Measurements from ENCODE around the gene SUPT20HL2. TPM values are rescaled to one million over a fixed set of nuclear protein-coding genes. Genes with fewer than 3 reads are reported as not detected.

The SUPT20HL2 gene
- total and polyA plus RNA-seq, 2 experiments from 2014 or later = 0.08 TPM; not detected in 1

DNA sequence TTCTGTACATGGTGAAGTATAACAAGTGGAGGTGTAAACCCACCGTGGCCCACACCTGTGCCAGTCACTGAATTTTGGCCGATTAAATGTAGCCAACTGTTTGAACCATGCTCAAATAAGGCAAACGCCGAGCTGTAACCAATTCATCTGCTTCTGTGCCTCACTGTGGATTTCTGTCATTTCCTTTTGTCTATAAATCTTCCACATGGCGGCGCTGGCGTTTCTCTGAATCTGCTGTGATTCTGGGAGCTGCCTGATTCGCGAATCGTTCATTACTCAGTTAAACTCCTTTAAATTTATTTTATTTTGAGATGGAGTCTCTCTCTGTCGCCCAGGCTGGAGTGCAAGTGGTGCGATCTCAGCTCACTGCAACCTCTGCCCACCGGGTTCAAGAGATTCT lies 19.2 kb downstream of the SUPT20HL2 start:
- H4K20me1 ChIP-seq (replicated peaks; ENCODE audit: insufficient read depth) = no peaks in the 10 kb centered on the region
- H3K9me2 ChIP-seq (ENCODE audit: insufficient read depth) = no peaks in the 10 kb centered on the region
- H3K9me3 Mint-ChIP-seq = no peaks in the 10 kb centered on the region
- H3K36me3 ChIP-seq (ENCODE audit: insufficient read depth) = no peaks in the 10 kb centered on the region
- H3K79me2 ChIP-seq (replicated peaks; ENCODE audit: insufficient read depth) = no peaks in the 10 kb centered on the region
- no peak overlapping the region for H3K4me3 ChIP-seq
- H2AFZ ChIP-seq = no peak overlapping the region
- TF ChIP-seq, protein P1, sequence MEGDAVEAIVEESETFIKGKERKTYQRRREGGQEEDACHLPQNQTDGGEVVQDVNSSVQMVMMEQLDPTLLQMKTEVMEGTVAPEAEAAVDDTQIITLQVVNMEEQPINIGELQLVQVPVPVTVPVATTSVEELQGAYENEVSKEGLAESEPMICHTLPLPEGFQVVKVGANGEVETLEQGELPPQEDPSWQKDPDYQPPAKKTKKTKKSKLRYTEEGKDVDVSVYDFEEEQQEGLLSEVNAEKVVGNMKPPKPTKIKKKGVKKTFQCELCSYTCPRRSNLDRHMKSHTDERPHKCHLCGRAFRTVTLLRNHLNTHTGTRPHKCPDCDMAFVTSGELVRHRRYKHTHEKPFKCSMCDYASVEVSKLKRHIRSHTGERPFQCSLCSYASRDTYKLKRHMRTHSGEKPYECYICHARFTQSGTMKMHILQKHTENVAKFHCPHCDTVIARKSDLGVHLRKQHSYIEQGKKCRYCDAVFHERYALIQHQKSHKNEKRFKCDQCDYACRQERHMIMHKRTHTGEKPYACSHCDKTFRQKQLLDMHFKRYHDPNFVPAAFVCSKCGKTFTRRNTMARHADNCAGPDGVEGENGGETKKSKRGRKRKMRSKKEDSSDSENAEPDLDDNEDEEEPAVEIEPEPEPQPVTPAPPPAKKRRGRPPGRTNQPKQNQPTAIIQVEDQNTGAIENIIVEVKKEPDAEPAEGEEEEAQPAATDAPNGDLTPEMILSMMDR (conservative IDR thresholded peaks at IDR 0.05; ENCODE audit: low read depth in 2 of 2) = peak; percentile 51 to 68
- TF ChIP-seq, protein P2, sequence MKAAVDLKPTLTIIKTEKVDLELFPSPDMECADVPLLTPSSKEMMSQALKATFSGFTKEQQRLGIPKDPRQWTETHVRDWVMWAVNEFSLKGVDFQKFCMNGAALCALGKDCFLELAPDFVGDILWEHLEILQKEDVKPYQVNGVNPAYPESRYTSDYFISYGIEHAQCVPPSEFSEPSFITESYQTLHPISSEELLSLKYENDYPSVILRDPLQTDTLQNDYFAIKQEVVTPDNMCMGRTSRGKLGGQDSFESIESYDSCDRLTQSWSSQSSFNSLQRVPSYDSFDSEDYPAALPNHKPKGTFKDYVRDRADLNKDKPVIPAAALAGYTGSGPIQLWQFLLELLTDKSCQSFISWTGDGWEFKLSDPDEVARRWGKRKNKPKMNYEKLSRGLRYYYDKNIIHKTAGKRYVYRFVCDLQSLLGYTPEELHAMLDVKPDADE (IDR thresholded peaks at IDR 0.05) = no peak
- H3K36me3 Mint-ChIP-seq (ENCODE audit: low read depth) = no peaks in the 10 kb centered on the region
- H3K27ac Mint-ChIP-seq = no peak overlapping the region
- no peaks in the 10 kb centered on the region for H3F3A ChIP-seq (replicated peaks; ENCODE audit: low read depth)
- no peak overlapping the region for H3K27ac ChIP-seq (ENCODE audit: low read depth)
- H3K4me3 Mint-ChIP-seq = no peak overlapping the region
- DNase-seq (ENCODE audit: low spot score) (peak; percentile 77), ATAC-seq (peak; percentile 78)
- peaks cover 16% of the 10 kb centered on the region for H3K4me1 Mint-ChIP-seq
- H3K4me2 ChIP-seq = no peak overlapping the region
- H3K27me3 Mint-ChIP-seq (ENCODE audit: insufficient read depth, low read depth, poor library complexity) = no peaks in the 10 kb centered on the region
- no peaks in the 10 kb centered on the region for H3K27me3 ChIP-seq (ENCODE audit: insufficient read depth)
- H3K4me1 ChIP-seq (ENCODE audit: insufficient read depth) = peaks cover 8% of the 10 kb centered on the region; the same call in 1 of the 2 replicates

DNA sequence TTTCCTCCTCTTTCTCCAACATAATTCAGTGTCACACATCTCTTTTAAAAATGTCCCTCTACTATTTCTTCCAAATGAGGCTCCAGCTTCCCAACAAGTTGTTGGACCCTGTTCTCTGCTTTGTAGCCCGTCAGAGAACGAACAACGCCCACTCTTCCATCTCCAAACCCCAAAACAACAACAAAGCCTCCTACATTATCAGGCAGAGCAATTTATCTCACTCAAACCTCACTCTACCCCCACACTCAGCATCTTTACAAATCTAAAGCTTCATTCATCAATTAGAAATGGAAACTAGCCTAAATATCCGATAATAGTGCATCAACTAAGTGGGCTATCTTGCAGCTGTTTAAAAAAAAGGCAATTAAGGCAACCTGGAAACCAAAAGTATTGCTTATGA lies 20.5 kb downstream of the SUPT20HL2 start:
- no peak for ATAC-seq
- DNase-seq (ENCODE audit: low spot score) = no peak
- Histone ChIP-seq H3F3A (replicated peaks; ENCODE audit: low read depth) (no peaks in the 10 kb centered on the region), H2AFZ (no peak overlapping the region), H3K9me2 (ENCODE audit: insufficient read depth) (no peaks in the 10 kb centered on the region), H3K27ac (ENCODE audit: low read depth) (no peak overlapping the region), H4K20me1 (replicated peaks; ENCODE audit: insufficient read depth) (no peaks in the 10 kb centered on the region), H3K4me2 (no peak overlapping the region), H3K4me3 (no peak overlapping the region), H3K4me1 (ENCODE audit: insufficient read depth) (peaks cover 7% of the 10 kb centered on the region; the same call in 1 of the 2 replicates), H3K27me3 (ENCODE audit: insufficient read depth) (no peaks in the 10 kb centered on the region), H3K79me2 (replicated peaks; ENCODE audit: insufficient read depth) (no peaks in the 10 kb centered on the region), H3K36me3 (ENCODE audit: insufficient read depth) (no peaks in the 10 kb centered on the region)
- H3K27me3 Mint-ChIP-seq (ENCODE audit: insufficient read depth, low read depth, poor library complexity) = no peaks in the 10 kb centered on the region
- no peaks in the 10 kb centered on the region for H3K36me3 Mint-ChIP-seq (ENCODE audit: low read depth)
- no peaks in the 10 kb centered on the region for H3K9me3 Mint-ChIP-seq
- no peak overlapping the region for H3K27ac Mint-ChIP-seq
- H3K4me3 Mint-ChIP-seq = no peak overlapping the region
- TF ChIP-seq, protein P3, sequence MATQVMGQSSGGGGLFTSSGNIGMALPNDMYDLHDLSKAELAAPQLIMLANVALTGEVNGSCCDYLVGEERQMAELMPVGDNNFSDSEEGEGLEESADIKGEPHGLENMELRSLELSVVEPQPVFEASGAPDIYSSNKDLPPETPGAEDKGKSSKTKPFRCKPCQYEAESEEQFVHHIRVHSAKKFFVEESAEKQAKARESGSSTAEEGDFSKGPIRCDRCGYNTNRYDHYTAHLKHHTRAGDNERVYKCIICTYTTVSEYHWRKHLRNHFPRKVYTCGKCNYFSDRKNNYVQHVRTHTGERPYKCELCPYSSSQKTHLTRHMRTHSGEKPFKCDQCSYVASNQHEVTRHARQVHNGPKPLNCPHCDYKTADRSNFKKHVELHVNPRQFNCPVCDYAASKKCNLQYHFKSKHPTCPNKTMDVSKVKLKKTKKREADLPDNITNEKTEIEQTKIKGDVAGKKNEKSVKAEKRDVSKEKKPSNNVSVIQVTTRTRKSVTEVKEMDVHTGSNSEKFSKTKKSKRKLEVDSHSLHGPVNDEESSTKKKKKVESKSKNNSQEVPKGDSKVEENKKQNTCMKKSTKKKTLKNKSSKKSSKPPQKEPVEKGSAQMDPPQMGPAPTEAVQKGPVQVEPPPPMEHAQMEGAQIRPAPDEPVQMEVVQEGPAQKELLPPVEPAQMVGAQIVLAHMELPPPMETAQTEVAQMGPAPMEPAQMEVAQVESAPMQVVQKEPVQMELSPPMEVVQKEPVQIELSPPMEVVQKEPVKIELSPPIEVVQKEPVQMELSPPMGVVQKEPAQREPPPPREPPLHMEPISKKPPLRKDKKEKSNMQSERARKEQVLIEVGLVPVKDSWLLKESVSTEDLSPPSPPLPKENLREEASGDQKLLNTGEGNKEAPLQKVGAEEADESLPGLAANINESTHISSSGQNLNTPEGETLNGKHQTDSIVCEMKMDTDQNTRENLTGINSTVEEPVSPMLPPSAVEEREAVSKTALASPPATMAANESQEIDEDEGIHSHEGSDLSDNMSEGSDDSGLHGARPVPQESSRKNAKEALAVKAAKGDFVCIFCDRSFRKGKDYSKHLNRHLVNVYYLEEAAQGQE (IDR thresholded peaks at IDR 0.05; ENCODE audit: unreplicated experiment) = no peak
- TF ChIP-seq, protein P1 (conservative IDR thresholded peaks at IDR 0.05; ENCODE audit: low read depth in 2 of 2) = no peak
- TF ChIP-seq EZH2phosphoT487 (IDR thresholded peaks at IDR 0.05; ENCODE audit: unreplicated experiment) = no peak
- no peak for TF ChIP-seq CREB1 (CRISPR knock-in tag; IDR thresholded peaks at IDR 0.05; ENCODE audit: low read depth)
- no peak for TF ChIP-seq JUNB (IDR thresholded peaks at IDR 0.05; ENCODE audit: unreplicated experiment)
- TF ChIP-seq STAT1 (IDR thresholded peaks at IDR 0.05; ENCODE audit: unreplicated experiment) = no peak
- peaks cover 16% of the 10 kb centered on the region for H3K4me1 Mint-ChIP-seq

Measured in GM23338 (cell line).